Astrocyte (in vitro differentiated cells and primary cell): ENCODE data around the gene NMNAT3. TPM values are rescaled to one million over a fixed set of nuclear protein-coding genes. Genes with fewer than 3 reads are reported as not detected.

Experiments used
- DNase-seq: peaks from one replicate; pipeline ENCODE4 v3.0.0-alpha.2; 2010; ENCODE audit warnings: low read depth
- FAIRE-seq: peaks from 2 replicates; lab custom pipeline; 2011; peaks lifted over from hg19 to GRCh38; lab: Jason Lieb, UNC
- H2AFZ ChIP-seq: 2 replicates; pipeline ENCODE4 v1.6.0; 2012; ENCODE audit warnings: low read depth, low read length, inconsistent platforms
- H3K27ac ChIP-seq: 2 replicates; pipeline ENCODE4 v1.5.1; 2011; ENCODE audit warnings: low read depth, low read length, inconsistent platforms
- H3K27me3 ChIP-seq: 2 replicates; pipeline ENCODE4 v1.6.0; 2011; ENCODE audit warnings: low read length, inconsistent platforms; ENCODE audit not compliant: insufficient read depth
- H3K36me3 ChIP-seq: 2 replicates; pipeline ENCODE4 v1.5.1; 2011; ENCODE audit warnings: low read length, inconsistent platforms; ENCODE audit not compliant: insufficient read depth
- H3K4me1 ChIP-seq: 2 replicates; pipeline ENCODE4 v1.5.1; 2011; ENCODE audit warnings: low read length, inconsistent platforms; ENCODE audit not compliant: insufficient read depth
- H3K4me2 ChIP-seq: 2 replicates; pipeline ENCODE4 v1.6.0; 2012; ENCODE audit warnings: low read length, inconsistent platforms
- H3K4me3 ChIP-seq: 2 replicates; pipeline ENCODE4 v1.5.1; 2011; ENCODE audit warnings: low read depth, mild to moderate bottlenecking, low read length, inconsistent platforms; ENCODE audit not compliant: insufficient read depth
- H3K79me2 ChIP-seq: 2 replicates; pipeline ENCODE4 v1.6.0; 2012; ENCODE audit warnings: mild to moderate bottlenecking, low read length, inconsistent platforms; ENCODE audit not compliant: insufficient read depth
- H3K9ac ChIP-seq: 2 replicates; pipeline ENCODE4 v1.6.0; 2012; ENCODE audit warnings: mild to moderate bottlenecking, low read length, inconsistent platforms
- H3K9me3 ChIP-seq: 2 replicates; pipeline ENCODE4 v1.5.1; 2012; ENCODE audit warnings: low read depth, mild to moderate bottlenecking, low read length, inconsistent platforms; ENCODE audit not compliant: insufficient read depth
- H4K20me1 ChIP-seq: 2 replicates; pipeline ENCODE4 v1.6.0; 2012; ENCODE audit warnings: low read length, inconsistent platforms; ENCODE audit not compliant: insufficient read depth
- H3K27ac Mint-ChIP-seq: one replicate; pipeline ENCODE4 v1.8.0; 2021; ENCODE audit warnings: mild to moderate bottlenecking, mixed read lengths; ENCODE audit not compliant: unreplicated experiment
- H3K27me3 Mint-ChIP-seq: one replicate; pipeline ENCODE4 v1.8.0; 2021; ENCODE audit warnings: low read depth, mixed read lengths; ENCODE audit not compliant: unreplicated experiment
- H3K36me3 Mint-ChIP-seq: one replicate; pipeline ENCODE4 v1.8.0; 2021; ENCODE audit warnings: low read depth, mixed read lengths; ENCODE audit not compliant: unreplicated experiment
- H3K4me1 Mint-ChIP-seq: one replicate; pipeline ENCODE4 v1.8.0; 2021; ENCODE audit warnings: low read depth, mixed read lengths; ENCODE audit not compliant: unreplicated experiment
- H3K4me3 Mint-ChIP-seq: one replicate; pipeline ENCODE4 v1.8.0; 2021; ENCODE audit warnings: mild to moderate bottlenecking, moderate library complexity, mixed read lengths; ENCODE audit not compliant: unreplicated experiment
- H3K9me3 Mint-ChIP-seq: one replicate; pipeline ENCODE4 v1.8.0; 2021; ENCODE audit warnings: mild to moderate bottlenecking, mixed read lengths; ENCODE audit not compliant: unreplicated experiment
- CTCF ChIP-seq: IDR thresholded peaks from 2 replicates; pipeline ENCODE4 v1.5.1; 2011; ENCODE audit warnings: low read depth, mild to moderate bottlenecking, inconsistent platforms, low read length, moderate library complexity; ENCODE audit not compliant: insufficient read depth
- EZH2 ChIP-seq: IDR thresholded peaks from 2 replicates; pipeline ENCODE4 v1.6.1; 2012; ENCODE audit warnings: mild to moderate bottlenecking, low read length, inconsistent platforms; ENCODE audit not compliant: insufficient read depth
- total RNA-seq: library from RNA; stranded (reverse); gene quantifications from 2 replicates; pipeline ENCODE4 v1.2.1, GENCODE V29; 2021

NMNAT3 gene
- total RNA-seq, 1 donor from 2014 or later = 1.3 TPM

- Histone ChIP-seq H3K9ac (no peak overlapping the region), H3K27me3 (peaks cover 2% of the 10 kb centered on the region), H3K4me1 (no peaks in the 10 kb centered on the region), H3K9me3 (no peaks in the 10 kb centered on the region), H3K79me2 (no peaks in the 10 kb centered on the region), H4K20me1 (no peaks in the 10 kb centered on the region), H3K27ac (no peak overlapping the region), H3K4me3 (no peak overlapping the region), H3K36me3 (no peaks in the 10 kb centered on the region), H2AFZ (no peak overlapping the region), H3K4me2 (no peak overlapping the region)
- H3K27ac Mint-ChIP-seq = no peak overlapping the region
- FAIRE-seq (no peak), DNase-seq (no peak)
- H3K36me3 Mint-ChIP-seq = no peaks in the 10 kb centered on the region
- no peak overlapping the region for H3K4me3 Mint-ChIP-seq
- no peaks in the 10 kb centered on the region for H3K4me1 Mint-ChIP-seq
- TF ChIP-seq EZH2 (no peak), CTCF (no peak)
- H3K27me3 Mint-ChIP-seq = peaks cover 23% of the 10 kb centered on the region
- H3K9me3 Mint-ChIP-seq = peaks cover 5% of the 10 kb centered on the region
Measured at GRCh38 chr3:139655909-139656595, 21.7 kb downstream of the NMNAT3 start.

- Histone ChIP-seq H3K4me2 (no peak overlapping the region), H3K36me3 (no peaks in the 10 kb centered on the region), H3K4me3 (no peak overlapping the region), H3K27me3 (peaks cover 2% of the 10 kb centered on the region), H3K9ac (no peak overlapping the region), H3K4me1 (no peaks in the 10 kb centered on the region), H3K79me2 (no peaks in the 10 kb centered on the region), H2AFZ (no peak overlapping the region), H3K9me3 (no peaks in the 10 kb centered on the region), H3K27ac (no peak overlapping the region), H4K20me1 (no peaks in the 10 kb centered on the region)
- FAIRE-seq (no peak), DNase-seq (no peak)
- H3K9me3 Mint-ChIP-seq = peaks cover 5% of the 10 kb centered on the region
- H3K27ac Mint-ChIP-seq = no peak overlapping the region
- no peak overlapping the region for H3K4me3 Mint-ChIP-seq
- no peaks in the 10 kb centered on the region for H3K4me1 Mint-ChIP-seq
- no peaks in the 10 kb centered on the region for H3K36me3 Mint-ChIP-seq
- TF ChIP-seq EZH2 = no peak
- no peak for TF ChIP-seq CTCF
- peaks cover 27% of the 10 kb centered on the region for H3K27me3 Mint-ChIP-seq
Measured at GRCh38 chr3:139654637-139655365, 23.0 kb downstream of the NMNAT3 start.

- Histone ChIP-seq H4K20me1 (no peaks in the 10 kb centered on the region), H3K4me3 (no peak overlapping the region), H3K4me1 (no peaks in the 10 kb centered on the region), H2AFZ (no peak overlapping the region), H3K79me2 (no peaks in the 10 kb centered on the region), H3K9me3 (no peaks in the 10 kb centered on the region), H3K27me3 (peaks cover 2% of the 10 kb centered on the region), H3K4me2 (no peak overlapping the region), H3K9ac (no peak overlapping the region), H3K27ac (no peak overlapping the region), H3K36me3 (no peaks in the 10 kb centered on the region)
- H3K4me1 Mint-ChIP-seq = no peaks in the 10 kb centered on the region
- DNase-seq = no peak
- no peak overlapping the region for H3K4me3 Mint-ChIP-seq
- H3K27me3 Mint-ChIP-seq = peaks cover 34% of the 10 kb centered on the region
- no peak overlapping the region for H3K27ac Mint-ChIP-seq
- no peak for TF ChIP-seq CTCF
- TF ChIP-seq EZH2 = no peak
- H3K9me3 Mint-ChIP-seq = peaks cover 5% of the 10 kb centered on the region
- no peak for FAIRE-seq
- H3K36me3 Mint-ChIP-seq = no peaks in the 10 kb centered on the region
Measured at GRCh38 chr3:139653582-139653981, 24.2 kb downstream of the NMNAT3 start.
